Measurements from ENCODE around the gene OR9A2. TPM values are rescaled to one million over a fixed set of nuclear protein-coding genes. Genes with fewer than 3 reads are reported as not detected.

The OR9A2 gene
- total and polyA plus RNA-seq, 4 experiments from 2014 or later = not detected

GRCh38 chr7:143054621-143055020, 27.7 kb upstream of the OR9A2 start:
- Histone ChIP-seq H3K36me3 (ENCODE audit: insufficient read depth, low read length) (no peaks in the 10 kb centered on the region), H3K4me1 (ENCODE audit: insufficient read depth, low read length) (no peaks in the 10 kb centered on the region), H3K27me3 (ENCODE audit: insufficient read depth, low read length) (no peaks in the 10 kb centered on the region), H3K4me3 (ENCODE audit: low read length in 2 of 2) (no peak overlapping the region), H3K9me3 (ENCODE audit: control insufficient read depth in 1 of 2, low read length in 2 of 2) (no peaks in the 10 kb centered on the region), H3K27ac (ENCODE audit: low read depth, low read length) (no peak overlapping the region)
- ChIA-PET CTCF (ENCODE audit: partially characterized antibody) (no interaction called here), POLR2A (ENCODE audit: partially characterized antibody) (no interaction called here)
- Mint-ChIP-seq H3K27ac (peak overlapping the region in 1 of 7 donors; percentile 59), H3K9me3 (peaks cover 0 to 2% (median 0%) of the 10 kb centered on the region in 8 donors), H3K4me1 (no peaks in the 10 kb centered on the region), H3K4me3 (no peak overlapping the region), H3K36me3 (no peaks in the 10 kb centered on the region), H3K27me3 (peaks cover 9 to 24% of the 10 kb centered on the region in 2 donors)
- DNase-seq = no peak
- intact Hi-C loops (cut with micrococcal nuclease) = no loop called here

DNA sequence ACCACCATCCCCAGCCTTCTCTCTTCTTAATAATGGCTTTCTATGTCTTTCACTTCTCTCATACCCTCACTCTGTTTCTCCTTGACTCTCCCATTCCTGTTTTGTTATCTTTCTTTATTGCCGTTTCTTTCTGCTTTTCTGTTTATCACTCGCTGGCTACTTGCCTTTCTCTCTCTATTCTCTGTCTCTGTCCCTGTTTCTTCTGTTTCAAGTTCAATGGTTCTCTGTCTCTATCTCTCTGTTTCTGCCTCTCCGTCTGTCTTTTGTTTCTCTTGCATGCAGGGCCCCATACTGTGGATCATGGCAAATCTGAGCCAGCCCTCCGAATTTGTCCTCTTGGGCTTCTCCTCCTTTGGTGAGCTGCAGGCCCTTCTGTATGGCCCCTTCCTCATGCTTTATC, 25.1 kb upstream of the OR9A2 start, which contains the start of gene OR6V1:
OR6V1 (plus strand) TSS at position 301 of the 400 bp plus-strand sequence; CDS start at position 301, 0 bp downstream.
- no peaks in the 10 kb centered on the region for H3K4me1 Mint-ChIP-seq
- POLR2A ChIA-PET (ENCODE audit: partially characterized antibody) = no interaction called here

GRCh38 chr7:143050931-143051330, 24.0 kb upstream of the OR9A2 start:
- no peak overlapping the region for H3K4me3 ChIP-seq (ENCODE audit: low read length in 2 of 2)
- CTCF ChIA-PET (ENCODE audit: partially characterized antibody) = no interaction called here
- H3K36me3 ChIP-seq (ENCODE audit: insufficient read depth, low read length) = no peaks in the 10 kb centered on the region
- no peak overlapping the region for H3K27ac Mint-ChIP-seq
- no peaks in the 10 kb centered on the region for H3K36me3 Mint-ChIP-seq
- no peak overlapping the region for H3K27ac ChIP-seq (ENCODE audit: low read depth, low read length)
- H3K27me3 ChIP-seq (ENCODE audit: insufficient read depth, low read length) = no peaks in the 10 kb centered on the region
- no peak for DNase-seq
- H3K4me1 Mint-ChIP-seq = peaks cover 0 to 2% (median 0%) of the 10 kb centered on the region in 4 donors
- no peak overlapping the region for H3K4me3 Mint-ChIP-seq
- POLR2A ChIA-PET (ENCODE audit: partially characterized antibody) = no interaction called here
- H3K9me3 ChIP-seq (ENCODE audit: control insufficient read depth in 1 of 2, low read length in 2 of 2) = no peaks in the 10 kb centered on the region
- intact Hi-C loops (cut with micrococcal nuclease) = no loop called here
- H3K4me1 ChIP-seq (ENCODE audit: insufficient read depth, low read length) = no peaks in the 10 kb centered on the region
- peaks cover 0 to 2% (median 0%) of the 10 kb centered on the region in 8 donors for H3K9me3 Mint-ChIP-seq
- H3K27me3 Mint-ChIP-seq = peaks cover 2 to 15% of the 10 kb centered on the region in 2 donors

More for the DNA sequence above, 25.1 kb upstream of the OR9A2 start, which contains the start of gene OR6V1:
- Histone ChIP-seq H3K9me3 (ENCODE audit: control insufficient read depth in 1 of 2, low read length in 2 of 2) (no peaks in the 10 kb centered on the region), H3K36me3 (ENCODE audit: insufficient read depth, low read length) (no peaks in the 10 kb centered on the region), H3K4me1 (ENCODE audit: insufficient read depth, low read length) (no peaks in the 10 kb centered on the region), H3K27ac (ENCODE audit: low read depth, low read length) (no peak within 1 kb of the TSS), H3K27me3 (ENCODE audit: insufficient read depth, low read length) (no peaks in the 10 kb centered on the region), H3K4me3 (ENCODE audit: low read length in 2 of 2) (no peak within 1 kb of the TSS)
- Mint-ChIP-seq H3K27ac (no peak within 1 kb of the TSS), H3K4me3 (no peak within 1 kb of the TSS), H3K9me3 (peaks cover 0 to 2% (median 0%) of the 10 kb centered on the region in 8 donors), H3K27me3 (peaks cover 6 to 16% of the 10 kb centered on the region in 2 donors), H3K36me3 (no peaks in the 10 kb centered on the region)
- no peak for DNase-seq
- intact Hi-C loops (cut with micrococcal nuclease) = no loop called here
- CTCF ChIA-PET (ENCODE audit: partially characterized antibody) = no interaction called here

DNA sequence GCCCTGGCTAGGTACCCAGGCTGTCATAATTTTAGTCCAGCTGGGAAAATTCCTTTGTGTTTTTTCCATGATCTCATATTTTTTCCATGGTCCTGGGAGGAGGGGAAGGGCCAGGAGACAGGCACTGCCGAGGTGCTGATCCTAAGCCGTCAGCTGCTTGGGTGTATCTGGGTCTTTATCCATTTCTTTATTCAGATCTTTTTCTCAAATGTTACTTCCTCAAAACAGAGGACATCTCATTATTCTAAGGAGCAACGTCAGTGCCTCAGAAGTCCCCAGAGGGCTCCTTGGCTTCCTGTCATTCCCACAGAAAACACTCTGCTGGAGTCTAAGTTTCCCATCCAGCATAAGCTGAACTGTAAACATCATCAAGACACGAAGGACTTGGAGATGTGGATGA, 22.4 kb upstream of the OR9A2 start:
- CTCF ChIA-PET (ENCODE audit: partially characterized antibody) = no interaction called here

DNA sequence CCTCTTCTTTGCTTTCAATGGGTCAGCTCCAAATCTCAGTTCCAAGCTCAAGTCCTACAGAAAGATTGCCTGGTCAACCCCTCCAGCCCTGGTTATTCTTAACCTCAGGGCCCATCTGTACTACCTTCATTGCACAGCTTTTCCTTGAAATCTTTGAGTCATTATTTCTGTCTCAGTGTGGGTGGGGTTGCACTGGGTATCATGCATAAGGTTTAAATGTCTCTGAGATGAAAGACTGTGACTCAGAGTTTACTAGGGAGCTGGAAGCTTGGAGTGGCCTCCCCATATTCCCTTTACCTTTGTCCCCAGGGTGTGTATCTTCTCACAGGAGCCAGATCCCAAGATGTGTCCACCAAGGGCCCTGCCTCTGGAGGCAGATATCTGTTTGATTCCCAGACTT, 21.9 kb upstream of the OR9A2 start:
- H3K4me3 Mint-ChIP-seq = no peak overlapping the region
- no peak overlapping the region for H3K27ac Mint-ChIP-seq
- no peaks in the 10 kb centered on the region for H3K9me3 ChIP-seq (ENCODE audit: control insufficient read depth in 1 of 2, low read length in 2 of 2)
- no peak for DNase-seq
- ChIA-PET POLR2A (ENCODE audit: partially characterized antibody) (no interaction called here), CTCF (ENCODE audit: partially characterized antibody) (no interaction called here)
- H3K4me3 ChIP-seq (ENCODE audit: low read length in 2 of 2) = no peak overlapping the region
- H3K27me3 Mint-ChIP-seq = peaks cover 2 to 15% of the 10 kb centered on the region in 2 donors
- no peaks in the 10 kb centered on the region for H3K36me3 Mint-ChIP-seq
- H3K36me3 ChIP-seq (ENCODE audit: insufficient read depth, low read length) = no peaks in the 10 kb centered on the region
- H3K27ac ChIP-seq (ENCODE audit: low read depth, low read length) = no peak overlapping the region
- H3K27me3 ChIP-seq (ENCODE audit: insufficient read depth, low read length) = no peaks in the 10 kb centered on the region
- intact Hi-C loops (cut with micrococcal nuclease) = no loop called here
- H3K4me1 Mint-ChIP-seq = peaks cover 0 to 2% (median 0%) of the 10 kb centered on the region in 4 donors
- H3K9me3 Mint-ChIP-seq = no peaks in the 10 kb centered on the region
- H3K4me1 ChIP-seq (ENCODE audit: insufficient read depth, low read length) = no peaks in the 10 kb centered on the region

More for the DNA sequence above, 22.4 kb upstream of the OR9A2 start:
- no peak for DNase-seq
- Mint-ChIP-seq H3K27me3 (peaks cover 2 to 16% of the 10 kb centered on the region in 2 donors), H3K27ac (no peak overlapping the region), H3K36me3 (no peaks in the 10 kb centered on the region), H3K4me3 (no peak overlapping the region), H3K4me1 (peaks cover 0 to 2% (median 0%) of the 10 kb centered on the region in 4 donors), H3K9me3 (no peaks in the 10 kb centered on the region)
- H3K4me3 ChIP-seq (ENCODE audit: low read length in 2 of 2) = no peak overlapping the region
- no peaks in the 10 kb centered on the region for H3K36me3 ChIP-seq (ENCODE audit: insufficient read depth, low read length)
- no peaks in the 10 kb centered on the region for H3K4me1 ChIP-seq (ENCODE audit: insufficient read depth, low read length)
- no peaks in the 10 kb centered on the region for H3K9me3 ChIP-seq (ENCODE audit: control insufficient read depth in 1 of 2, low read length in 2 of 2)
- intact Hi-C loops (cut with micrococcal nuclease) = no loop called here
- H3K27ac ChIP-seq (ENCODE audit: low read depth, low read length) = no peak overlapping the region
- H3K27me3 ChIP-seq (ENCODE audit: insufficient read depth, low read length) = no peaks in the 10 kb centered on the region
- POLR2A ChIA-PET (ENCODE audit: partially characterized antibody) = no interaction called here

DNA sequence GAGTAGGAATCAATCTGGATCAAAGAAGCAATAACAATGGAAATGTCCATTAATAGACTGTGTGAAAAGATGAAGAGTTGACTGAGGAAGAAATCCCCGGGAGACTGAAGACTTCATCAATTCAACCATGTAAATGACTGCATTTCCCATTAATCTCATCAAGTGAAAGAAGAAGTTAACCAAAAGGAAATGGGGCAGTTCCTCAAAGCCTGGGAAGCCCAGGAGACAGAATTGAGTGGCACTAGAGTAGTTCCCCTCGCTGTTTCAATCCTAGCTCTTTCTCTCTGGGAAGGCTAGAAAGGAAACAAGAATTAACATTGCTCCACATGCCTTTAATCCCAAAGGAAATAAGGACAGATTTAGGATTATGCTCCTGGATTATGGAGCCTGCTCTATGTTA, 20.4 kb upstream of the OR9A2 start:
- CTCF ChIA-PET (ENCODE audit: partially characterized antibody) = no interaction called here
- Histone ChIP-seq H3K36me3 (ENCODE audit: insufficient read depth, low read length) (no peaks in the 10 kb centered on the region), H3K4me1 (ENCODE audit: insufficient read depth, low read length) (no peaks in the 10 kb centered on the region), H3K9me3 (ENCODE audit: control insufficient read depth in 1 of 2, low read length in 2 of 2) (no peaks in the 10 kb centered on the region), H3K27ac (ENCODE audit: low read depth, low read length) (no peak overlapping the region), H3K4me3 (ENCODE audit: low read length in 2 of 2) (no peak overlapping the region), H3K27me3 (ENCODE audit: insufficient read depth, low read length) (no peaks in the 10 kb centered on the region)
- DNase-seq = no peak
- POLR2A ChIA-PET (ENCODE audit: partially characterized antibody) = no interaction called here
- Mint-ChIP-seq H3K36me3 (no peaks in the 10 kb centered on the region), H3K27me3 (peaks cover 5 to 11% of the 10 kb centered on the region in 2 donors), H3K4me1 (peaks cover 0 to 2% (median 0%) of the 10 kb centered on the region in 4 donors), H3K4me3 (no peak overlapping the region), H3K9me3 (no peaks in the 10 kb centered on the region), H3K27ac (no peak overlapping the region)
- intact Hi-C loops (cut with micrococcal nuclease) = no loop called here

DNA sequence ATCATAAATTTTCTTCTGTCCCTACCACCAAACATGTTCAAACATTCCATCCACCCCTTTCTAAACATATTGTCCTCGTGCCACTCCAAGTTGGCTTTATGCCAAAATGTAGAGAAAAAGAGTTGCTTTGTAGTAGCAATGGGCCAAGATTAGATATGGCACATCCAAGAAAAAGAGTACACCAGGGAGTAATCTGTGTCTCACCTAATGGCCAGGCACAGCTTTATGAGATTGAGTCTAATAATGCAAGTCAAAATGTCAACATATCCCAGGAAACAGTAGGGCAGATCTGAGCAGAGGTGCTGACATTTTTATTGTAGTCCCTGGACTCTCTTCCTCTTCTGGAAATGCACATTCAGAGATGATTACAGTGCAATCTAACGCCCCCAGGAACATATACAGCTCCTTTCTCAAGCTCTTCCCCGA, 19.5 kb upstream of the OR9A2 start:
- Histone ChIP-seq H3K9me3 (ENCODE audit: control insufficient read depth in 1 of 2, low read length in 2 of 2) (no peaks in the 10 kb centered on the region), H3K4me1 (ENCODE audit: insufficient read depth, low read length) (no peaks in the 10 kb centered on the region), H3K4me3 (ENCODE audit: low read length in 2 of 2) (no peak overlapping the region), H3K36me3 (ENCODE audit: insufficient read depth, low read length) (no peaks in the 10 kb centered on the region), H3K27ac (ENCODE audit: low read depth, low read length) (no peak overlapping the region), H3K27me3 (ENCODE audit: insufficient read depth, low read length) (no peaks in the 10 kb centered on the region)
- no peak overlapping the region for H3K4me3 Mint-ChIP-seq
- no peaks in the 10 kb centered on the region for H3K36me3 Mint-ChIP-seq
- H3K27me3 Mint-ChIP-seq = peaks cover 6 to 12% of the 10 kb centered on the region in 2 donors
- H3K4me1 Mint-ChIP-seq = peaks cover 0 to 2% (median 0%) of the 10 kb centered on the region in 4 donors
- ChIA-PET CTCF (ENCODE audit: partially characterized antibody) (no interaction called here), POLR2A (ENCODE audit: partially characterized antibody) (no interaction called here)
- DNase-seq = no peak
- H3K9me3 Mint-ChIP-seq = no peaks in the 10 kb centered on the region
- intact Hi-C loops (cut with micrococcal nuclease) = no loop called here
- no peak overlapping the region for H3K27ac Mint-ChIP-seq

DNA sequence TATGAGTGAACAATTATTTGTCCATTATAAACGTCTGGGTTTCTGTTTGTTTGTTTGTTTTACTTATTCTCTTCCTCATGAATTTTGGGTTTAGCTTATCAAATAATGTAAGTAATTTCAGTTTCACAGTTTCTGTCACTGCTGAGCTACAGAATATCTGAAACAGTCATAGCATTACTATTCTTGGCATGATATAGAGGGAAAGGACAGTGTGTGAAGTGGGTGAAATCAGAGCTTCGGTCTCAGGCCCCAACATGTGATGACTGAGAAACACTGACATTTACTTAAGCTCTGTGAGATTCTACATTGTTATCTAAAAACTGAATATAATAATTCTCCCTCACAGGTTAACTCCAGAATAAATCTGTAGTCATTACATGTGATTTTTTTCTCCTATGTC, 16.5 kb upstream of the OR9A2 start:
- Mint-ChIP-seq H3K36me3 (no peaks in the 10 kb centered on the region), H3K27me3 (peaks cover 14 to 17% of the 10 kb centered on the region in 2 donors), H3K27ac (no peak overlapping the region), H3K4me3 (no peak overlapping the region), H3K4me1 (peaks cover 0 to 2% (median 0%) of the 10 kb centered on the region in 4 donors), H3K9me3 (no peaks in the 10 kb centered on the region)
- Histone ChIP-seq H3K4me3 (ENCODE audit: low read length in 2 of 2) (no peak overlapping the region), H3K9me3 (ENCODE audit: control insufficient read depth in 1 of 2, low read length in 2 of 2) (no peaks in the 10 kb centered on the region), H3K4me1 (ENCODE audit: insufficient read depth, low read length) (no peaks in the 10 kb centered on the region), H3K27ac (ENCODE audit: low read depth, low read length) (no peak overlapping the region), H3K27me3 (ENCODE audit: insufficient read depth, low read length) (no peaks in the 10 kb centered on the region), H3K36me3 (ENCODE audit: insufficient read depth, low read length) (no peaks in the 10 kb centered on the region)
- DNase-seq = no peak
- CTCF ChIA-PET (ENCODE audit: partially characterized antibody) = no interaction called here
- POLR2A ChIA-PET (ENCODE audit: partially characterized antibody) = no interaction called here
- intact Hi-C loops (cut with micrococcal nuclease) = no loop called here
